NCI-H2196 treated with DMSO at 0.1 percent for 48 hours (cell line): ENCODE measurements around the gene TPRN.

ENCODE experiments used
- DNase-seq: peaks from one replicate; lab custom pipeline; 2025; ENCODE audit not compliant: unreplicated experiment; lab: John Stamatoyannopoulos, UW

TPRN gene

GRCh38 chr9:137236936-137237421 is 36.4 kb upstream of the TPRN start:
- peak; percentile 63 for DNase-seq

GRCh38 chr9:137236238-137236935 is 35.8 kb upstream of the TPRN start:
- DNase-seq, result peak; percentile 67

- DNase-seq, result no peak
Measured at GRCh38 chr9:137235424-137236237, 35.1 kb upstream of the TPRN start.

GRCh38 chr9:137234758-137235423 is 34.4 kb upstream of the TPRN start:
- DNase-seq, result no peak

GRCh38 chr9:137234055-137234697 is 33.6 kb upstream of the TPRN start:
- DNase-seq, result no peak

- no peak for DNase-seq
Measured at GRCh38 chr9:137233143-137233980, 32.8 kb upstream of the TPRN start.

- no peak for DNase-seq
Measured at GRCh38 chr9:137232510-137232909, 32.0 kb upstream of the TPRN start.

- no peak for DNase-seq
Measured at GRCh38 chr9:137232101-137232500, 31.6 kb upstream of the TPRN start.

GRCh38 chr9:137231372-137232039 is 31.0 kb upstream of the TPRN start:
- DNase-seq, result no peak

GRCh38 chr9:137230705-137231371 is 30.3 kb upstream of the TPRN start, which contains the start of gene SLC34A3:
Gene SLC34A3, plus strand, starts transcription at chr9:137230901. Its CDS starts 802 bp downstream, at chr9:137231703.
- DNase-seq, result no peak

GRCh38 chr9:137229903-137230704 is 29.6 kb upstream of the TPRN start:
- no peak for DNase-seq

GRCh38 chr9:137228968-137229896 is 28.7 kb upstream of the TPRN start:
- no peak for DNase-seq

GRCh38 chr9:137228506-137228967 is 28.0 kb upstream of the TPRN start:
- peak; percentile 48 for DNase-seq

- no peak for DNase-seq
Measured at GRCh38 chr9:137227853-137228505, 27.4 kb upstream of the TPRN start.

- peak; percentile 59 for DNase-seq
Measured at GRCh38 chr9:137227054-137227852, 26.7 kb upstream of the TPRN start, which contains the start of gene RNF224. Gene RNF224, plus strand, starts transcription at chr9:137227502. Its CDS starts 834 bp downstream, at chr9:137228336.
